GM12891 (cell line): ENCODE measurements around the gene UGT1A9.

Experiments
- PAX5 ChIP-seq: IDR thresholded peaks from 2 replicates; pipeline ENCODE4 v1.6.1; 2011; ENCODE audit warnings: low read length, moderate library complexity, mild to moderate bottlenecking; ENCODE audit not compliant: insufficient read depth, severe bottlenecking
- POLR2A ChIP-seq: IDR thresholded peaks from 2 replicates; pipeline ENCODE4 v1.6.1; 2011; ENCODE audit warnings: low read depth, low read length, control low read depth
- POLR2AphosphoS5 ChIP-seq: IDR thresholded peaks from 2 replicates; pipeline ENCODE4 v1.6.1; 2011; ENCODE audit warnings: low read depth, low read length, control low read depth
- SPI1 ChIP-seq: IDR thresholded peaks from 2 replicates; pipeline ENCODE4 v1.6.1; 2011; ENCODE audit warnings: low read depth, low read length, control low read depth
- TAF1 ChIP-seq: IDR thresholded peaks from 2 replicates; pipeline ENCODE4 v1.6.1; 2011; ENCODE audit warnings: low read depth, low read length, control low read depth

DNA sequence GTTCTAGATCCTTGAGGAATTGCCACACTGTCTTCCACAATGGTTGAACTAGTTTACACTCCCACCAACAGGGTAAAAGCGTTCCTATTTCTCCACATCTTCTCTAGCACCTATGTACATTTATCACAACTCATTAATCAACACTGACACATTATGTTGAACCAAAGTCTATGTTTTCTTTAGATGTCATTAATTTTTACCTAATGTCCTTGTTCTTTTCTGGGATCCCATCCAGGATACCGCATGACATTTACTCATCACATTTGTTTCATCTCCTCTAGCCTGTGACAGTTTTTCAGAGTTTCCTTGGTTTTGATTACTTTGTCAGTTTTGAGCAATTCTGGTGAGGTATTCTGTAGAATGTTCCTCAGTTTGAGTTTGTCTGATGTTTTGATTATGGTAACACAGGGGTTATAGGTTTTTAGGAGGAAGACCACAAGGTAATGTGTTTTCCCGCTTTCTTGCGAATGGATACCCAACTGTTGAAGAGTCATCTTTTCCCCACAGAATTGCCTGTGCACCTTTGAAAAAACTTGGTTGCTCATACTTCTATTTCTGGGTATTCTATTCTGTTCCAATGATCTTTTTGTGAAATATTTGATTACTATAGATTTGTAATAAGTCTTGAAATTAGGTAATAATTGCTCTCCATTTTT, 3.0 kb upstream of the UGT1A9 start:
- TF ChIP-seq POLR2AphosphoS5 (no peak), POLR2A (no peak), TAF1 (no peak), SPI1 (no peak), PAX5 (no peak)
